ENCODE results near the gene ARFGAP3. TPM values are rescaled to one million over a fixed set of nuclear protein-coding genes. Genes with fewer than 3 reads are reported as not detected.
A peak's percentile ranks its signal among the peaks of the same experiment; 100 is the strongest.

ARFGAP3 gene
- total RNA-seq, 1 donor from 2014 or later: 59.1 TPM

- no peaks in the 10 kb centered on the region for H3K9me3 Mint-ChIP-seq (ENCODE audit: unreplicated experiment)
- H3K27ac Mint-ChIP-seq (ENCODE audit: unreplicated experiment): peak overlapping the region; percentile 82
- no peaks in the 10 kb centered on the region for H3K27me3 Mint-ChIP-seq (ENCODE audit: unreplicated experiment)
- no peak overlapping the region for H3K4me3 Mint-ChIP-seq (ENCODE audit: unreplicated experiment)
- no peak for TF ChIP-seq CTCF (IDR thresholded peaks at IDR 0.05)
- H3K4me1 Mint-ChIP-seq (ENCODE audit: unreplicated experiment): peaks cover 34% of the 10 kb centered on the region
- peaks cover 49% of the 10 kb centered on the region for H3K36me3 Mint-ChIP-seq (ENCODE audit: unreplicated experiment)
- peak; percentile 44 for DNase-seq (ENCODE audit: extremely low spot score, unreplicated experiment)
These were observed 37.5 kb downstream of the ARFGAP3 start for GRCh38 chr22:42819412-42820044.

GRCh38 chr22:42817556-42817955 is 39.5 kb downstream of the ARFGAP3 start:
- H3K9me3 Mint-ChIP-seq (ENCODE audit: unreplicated experiment): no peaks in the 10 kb centered on the region
- no peak overlapping the region for H3K4me3 Mint-ChIP-seq (ENCODE audit: unreplicated experiment)
- no peak for TF ChIP-seq CTCF (IDR thresholded peaks at IDR 0.05)

GRCh38 chr22:42816336-42816735 is 40.7 kb downstream of the ARFGAP3 start:
- Mint-ChIP-seq H3K4me3 (ENCODE audit: unreplicated experiment) (no peak overlapping the region), H3K4me1 (ENCODE audit: unreplicated experiment) (peaks cover 34% of the 10 kb centered on the region), H3K36me3 (ENCODE audit: unreplicated experiment) (peaks cover 47% of the 10 kb centered on the region), H3K9me3 (ENCODE audit: unreplicated experiment) (no peaks in the 10 kb centered on the region), H3K27ac (ENCODE audit: unreplicated experiment) (no peak overlapping the region), H3K27me3 (ENCODE audit: unreplicated experiment) (no peaks in the 10 kb centered on the region)
- DNase-seq (ENCODE audit: extremely low spot score, unreplicated experiment): peak; percentile 49
- no peak for TF ChIP-seq CTCF (IDR thresholded peaks at IDR 0.05)

More at GRCh38 chr22:42817556-42817955, 39.5 kb downstream of the ARFGAP3 start:
- H3K27ac Mint-ChIP-seq (ENCODE audit: unreplicated experiment): peak overlapping the region; percentile 59
- H3K36me3 Mint-ChIP-seq (ENCODE audit: unreplicated experiment): peaks cover 51% of the 10 kb centered on the region
- no peak for DNase-seq (ENCODE audit: extremely low spot score, unreplicated experiment)
- H3K27me3 Mint-ChIP-seq (ENCODE audit: unreplicated experiment): no peaks in the 10 kb centered on the region
- peaks cover 34% of the 10 kb centered on the region for H3K4me1 Mint-ChIP-seq (ENCODE audit: unreplicated experiment)

GRCh38 chr22:42814616-42815015 is 42.5 kb downstream of the ARFGAP3 start:
- Mint-ChIP-seq H3K4me3 (ENCODE audit: unreplicated experiment) (no peak overlapping the region), H3K9me3 (ENCODE audit: unreplicated experiment) (no peaks in the 10 kb centered on the region), H3K4me1 (ENCODE audit: unreplicated experiment) (peaks cover 23% of the 10 kb centered on the region), H3K27me3 (ENCODE audit: unreplicated experiment) (no peaks in the 10 kb centered on the region), H3K27ac (ENCODE audit: unreplicated experiment) (no peak overlapping the region), H3K36me3 (ENCODE audit: unreplicated experiment) (peaks cover 49% of the 10 kb centered on the region)
- peak; percentile 25 for DNase-seq (ENCODE audit: extremely low spot score, unreplicated experiment)
- no peak for TF ChIP-seq CTCF (IDR thresholded peaks at IDR 0.05)

GRCh38 chr22:42814215-42814614 is 42.9 kb downstream of the ARFGAP3 start:
- Mint-ChIP-seq H3K4me1 (ENCODE audit: unreplicated experiment) (peaks cover 21% of the 10 kb centered on the region), H3K9me3 (ENCODE audit: unreplicated experiment) (no peaks in the 10 kb centered on the region), H3K27ac (ENCODE audit: unreplicated experiment) (no peak overlapping the region), H3K27me3 (ENCODE audit: unreplicated experiment) (no peaks in the 10 kb centered on the region), H3K36me3 (ENCODE audit: unreplicated experiment) (peaks cover 52% of the 10 kb centered on the region), H3K4me3 (ENCODE audit: unreplicated experiment) (no peak overlapping the region)
- no peak for TF ChIP-seq CTCF (IDR thresholded peaks at IDR 0.05)
- no peak for DNase-seq (ENCODE audit: extremely low spot score, unreplicated experiment)

Measured in osteocyte (in vitro differentiated cells).